GM19468 (cell line): ENCODE results near the gene CLDN6.
"Not testable (repeated sequence)": the region's sequence is repeated elsewhere in the genome, so short reads cannot be mapped to it uniquely, and the experiment has no call there.

ENCODE experiments used
- ATAC-seq: cut with Tn5 transposase; IDR thresholded peaks from one replicate; pipeline ENCODE4 v1.9.1; 2021; ENCODE audit warnings: mild to moderate bottlenecking, moderate library complexity, moderate number of reproducible peaks; ENCODE audit not compliant: unreplicated experiment; ENCODE audit errors: extremely low read depth

The CLDN6 gene

DNA sequence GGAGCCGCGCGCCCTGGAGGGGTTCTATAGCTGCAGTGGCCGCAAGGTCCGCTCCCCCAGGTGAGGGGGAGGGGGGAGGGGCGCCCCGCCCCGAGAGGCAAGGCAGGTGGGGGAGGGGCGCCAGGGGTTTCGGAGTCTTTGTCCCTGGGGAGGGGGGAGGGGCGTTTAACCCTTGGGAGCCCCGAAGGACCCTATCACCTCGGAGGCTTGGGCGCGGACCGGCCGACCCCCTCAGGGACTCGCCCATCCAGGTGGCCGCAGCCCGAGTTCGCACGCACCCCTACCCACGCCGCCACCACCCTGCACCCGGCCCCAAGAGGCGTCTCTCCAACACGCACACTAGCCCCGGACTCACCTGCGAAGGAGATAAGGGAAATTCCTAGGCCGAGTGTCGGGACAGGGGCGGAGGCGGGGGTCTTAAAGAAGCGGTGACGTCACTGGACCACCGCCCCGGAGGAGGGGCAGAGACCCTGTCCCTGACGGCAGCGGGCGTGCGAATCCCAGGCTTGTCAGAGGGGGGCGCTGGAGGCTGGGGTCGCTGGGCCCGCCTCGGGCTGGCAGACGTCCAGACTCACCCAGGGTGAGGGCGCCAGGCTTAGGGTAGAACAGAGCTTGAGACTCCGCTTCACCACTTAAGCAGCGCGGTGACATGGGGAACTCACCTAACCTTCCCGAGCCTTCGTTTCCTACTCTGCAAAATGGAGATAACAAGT, at the start of gene CLDN6:
CLDN6 (minus strand) TSS at position 390 of the 713 bp plus-strand sequence. CDS start 2,162 bp downstream, outside the sequence.
- ATAC-seq: no peak

- no peak for ATAC-seq
These were observed 48.4 kb upstream of the CLDN6 start for GRCh38 chr16:3066440-3066748.

- no peak for ATAC-seq
These were observed 47.9 kb upstream of the CLDN6 start for GRCh38 chr16:3065742-3066439.

DNA sequence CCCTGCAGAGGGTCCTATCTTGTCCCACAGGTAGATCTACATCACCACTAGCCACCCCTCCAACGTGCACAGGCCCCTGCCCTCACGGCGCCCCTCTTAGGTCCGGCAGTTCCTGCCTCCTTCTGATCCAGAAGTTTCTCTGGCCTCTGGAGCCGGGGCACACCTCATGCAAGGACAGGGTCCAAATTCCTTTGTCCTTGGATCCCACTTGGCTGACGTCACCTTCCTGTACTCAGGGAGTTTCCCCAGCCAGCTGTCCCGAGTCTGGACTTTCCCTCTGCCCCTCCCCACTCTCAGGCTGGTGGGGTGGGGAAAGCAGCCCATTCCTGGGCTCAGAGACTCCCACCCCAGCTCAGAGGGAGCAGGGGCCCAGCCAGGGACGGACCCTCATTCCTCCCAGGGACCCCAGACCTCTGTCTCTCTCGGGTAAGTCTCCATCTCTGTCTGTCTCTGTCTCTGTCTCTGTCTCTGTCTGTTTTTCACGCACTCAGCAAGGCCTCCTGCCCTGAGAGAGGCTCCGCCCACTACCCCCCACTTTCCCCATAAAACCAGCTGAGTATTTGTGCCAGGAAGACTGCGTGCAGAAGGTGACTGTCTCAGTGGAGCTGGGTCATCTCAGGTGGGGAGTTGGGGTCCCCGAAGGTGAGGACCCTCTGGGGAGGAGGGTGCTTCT, 47.2 kb upstream of the CLDN6 start, which contains the start of gene IL32:
IL32 (plus strand) TSS at position 572 of the 673 bp plus-strand sequence. CDS start 172 bp downstream, outside the sequence.
- ATAC-seq: no peak

DNA sequence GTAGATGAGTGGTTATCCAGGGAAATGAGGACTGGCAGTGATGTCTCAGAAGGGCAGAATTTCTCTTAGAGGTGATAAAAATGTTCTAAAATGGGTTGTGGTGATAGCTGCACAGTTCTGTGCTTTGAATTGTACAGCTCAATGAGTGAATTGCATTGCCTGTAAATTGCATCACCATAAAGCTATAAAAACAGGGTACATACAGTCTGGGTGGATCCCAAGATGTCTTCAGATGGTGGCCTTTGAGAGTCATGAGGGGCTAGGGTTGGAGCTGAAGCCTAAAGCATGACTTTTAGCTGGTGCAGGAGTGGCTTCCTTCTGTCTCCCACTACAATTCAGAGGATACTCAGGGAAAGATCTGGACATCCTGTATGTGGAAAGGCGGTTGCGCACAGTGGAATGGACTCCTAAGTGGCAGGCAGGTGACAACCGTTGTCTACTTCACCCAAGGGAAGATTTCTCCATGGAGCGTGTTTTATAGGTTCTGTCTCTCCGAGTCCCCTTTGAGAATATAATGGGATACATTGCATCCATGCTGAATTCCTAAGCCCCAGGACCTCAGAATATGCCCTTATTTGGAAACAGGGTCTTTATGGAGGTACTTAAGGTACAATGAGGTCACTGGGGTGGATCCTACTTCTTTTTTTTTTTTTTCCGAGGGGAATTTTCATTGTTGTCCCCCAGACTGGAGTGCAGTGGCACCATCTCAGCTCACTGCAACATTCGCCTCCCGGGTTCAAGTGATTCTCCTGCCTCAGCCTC, 45.8 kb upstream of the CLDN6 start:
- no peak for ATAC-seq

GRCh38 chr16:3062553-3062952, 44.6 kb upstream of the CLDN6 start:
- ATAC-seq: no peak

DNA sequence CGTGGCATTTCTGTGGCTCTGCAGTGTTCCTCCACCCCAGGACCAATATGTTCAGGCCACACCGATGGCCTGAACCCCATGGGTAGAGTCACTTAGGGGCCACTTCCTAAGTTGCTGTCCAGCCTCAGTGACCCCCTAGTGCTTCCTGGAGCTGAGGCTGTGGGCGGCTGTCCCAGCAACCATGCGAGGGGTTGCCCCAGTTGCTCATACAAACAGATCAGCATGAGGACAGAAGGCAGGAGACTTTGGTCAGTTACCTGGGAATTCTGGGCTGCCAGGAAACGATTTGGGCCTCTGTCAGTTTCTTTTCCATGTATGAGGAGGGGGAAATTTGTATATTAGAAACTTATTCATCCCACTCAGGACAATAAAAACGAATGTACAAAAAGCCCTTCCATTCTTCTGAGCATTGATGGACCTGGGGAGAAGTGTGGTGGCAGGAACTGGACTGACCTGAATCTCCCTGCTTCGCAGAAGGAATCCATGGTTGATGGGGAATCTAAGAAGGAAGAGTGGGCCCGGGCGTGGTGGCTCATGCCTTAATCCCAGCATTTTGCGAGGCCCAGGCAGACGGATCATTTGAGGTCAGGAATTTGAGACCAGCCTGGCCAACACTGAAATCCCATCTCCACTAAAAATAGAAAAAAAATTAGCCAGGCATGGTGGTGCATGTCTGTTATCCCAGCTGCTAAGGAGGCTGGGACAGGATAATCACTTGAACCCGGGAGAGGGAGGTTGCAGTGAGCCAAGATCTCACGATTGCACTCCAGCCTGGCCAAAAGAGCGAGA, 42.5 kb upstream of the CLDN6 start:
- ATAC-seq: no peak

DNA sequence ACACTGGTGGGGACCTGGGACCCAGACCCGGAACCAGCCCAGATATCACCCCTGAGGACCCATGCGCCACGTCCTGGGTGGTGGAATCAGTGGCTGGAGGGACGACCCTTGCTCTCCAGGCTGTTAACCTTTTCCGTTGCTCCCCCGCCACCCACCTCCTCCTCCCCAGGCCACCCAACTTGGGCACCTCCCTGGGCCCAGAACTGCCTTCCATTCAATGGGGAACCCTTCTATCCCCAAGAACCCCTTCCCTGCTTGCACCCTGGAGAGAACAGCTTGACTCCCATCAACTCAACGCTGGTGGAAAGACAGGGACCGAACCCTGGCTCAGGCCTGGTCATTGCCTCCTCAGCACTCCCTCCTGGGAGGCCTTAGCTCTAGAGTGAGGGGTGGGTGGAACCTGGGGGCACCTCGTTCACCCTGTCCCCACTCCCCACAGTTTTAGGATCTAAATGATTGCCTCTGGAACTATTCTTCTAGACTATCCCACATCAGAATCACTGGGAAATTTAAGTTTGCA, 41.8 kb upstream of the CLDN6 start:
- no peak for ATAC-seq

DNA sequence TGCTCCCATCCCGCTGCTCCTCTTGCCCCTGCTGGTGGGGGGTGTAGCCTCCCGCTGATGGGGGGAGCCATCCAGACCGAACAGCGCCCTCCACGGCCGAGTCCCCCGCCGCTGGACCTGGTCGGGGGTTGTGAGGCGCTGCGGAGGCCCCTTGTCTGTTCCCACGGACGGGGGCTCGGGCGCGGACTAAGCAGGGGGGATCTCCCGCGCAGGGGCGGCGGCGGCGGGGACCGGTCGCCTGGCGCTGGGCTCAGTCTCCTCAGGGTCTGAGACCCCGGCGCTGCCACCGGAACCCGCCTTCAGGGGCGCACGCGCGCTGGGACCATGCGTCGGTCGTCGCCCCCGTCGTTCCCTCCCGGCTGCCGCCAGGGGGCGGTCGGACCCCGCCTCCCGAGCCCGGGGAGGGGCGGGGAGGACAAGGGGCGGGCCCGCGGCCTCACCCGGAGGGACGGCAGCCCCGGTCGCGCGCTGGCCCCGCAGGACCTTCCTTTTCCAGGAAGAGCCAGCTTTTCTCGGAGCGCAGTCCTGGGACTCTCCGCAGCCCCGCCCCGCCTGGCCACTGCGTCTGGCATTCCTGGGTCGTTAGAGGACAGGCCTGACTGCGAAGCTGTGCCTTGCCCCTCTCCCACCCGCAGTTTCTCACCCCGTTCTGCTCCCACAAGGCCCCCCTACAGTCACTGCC, 41.2 kb upstream of the CLDN6 start:
- peak; percentile 72 for ATAC-seq

- no peak for ATAC-seq
These were observed 40.4 kb upstream of the CLDN6 start for GRCh38 chr16:3058139-3059030.

GRCh38 chr16:3057181-3058138, 39.5 kb upstream of the CLDN6 start:
- no peak for ATAC-seq

DNA sequence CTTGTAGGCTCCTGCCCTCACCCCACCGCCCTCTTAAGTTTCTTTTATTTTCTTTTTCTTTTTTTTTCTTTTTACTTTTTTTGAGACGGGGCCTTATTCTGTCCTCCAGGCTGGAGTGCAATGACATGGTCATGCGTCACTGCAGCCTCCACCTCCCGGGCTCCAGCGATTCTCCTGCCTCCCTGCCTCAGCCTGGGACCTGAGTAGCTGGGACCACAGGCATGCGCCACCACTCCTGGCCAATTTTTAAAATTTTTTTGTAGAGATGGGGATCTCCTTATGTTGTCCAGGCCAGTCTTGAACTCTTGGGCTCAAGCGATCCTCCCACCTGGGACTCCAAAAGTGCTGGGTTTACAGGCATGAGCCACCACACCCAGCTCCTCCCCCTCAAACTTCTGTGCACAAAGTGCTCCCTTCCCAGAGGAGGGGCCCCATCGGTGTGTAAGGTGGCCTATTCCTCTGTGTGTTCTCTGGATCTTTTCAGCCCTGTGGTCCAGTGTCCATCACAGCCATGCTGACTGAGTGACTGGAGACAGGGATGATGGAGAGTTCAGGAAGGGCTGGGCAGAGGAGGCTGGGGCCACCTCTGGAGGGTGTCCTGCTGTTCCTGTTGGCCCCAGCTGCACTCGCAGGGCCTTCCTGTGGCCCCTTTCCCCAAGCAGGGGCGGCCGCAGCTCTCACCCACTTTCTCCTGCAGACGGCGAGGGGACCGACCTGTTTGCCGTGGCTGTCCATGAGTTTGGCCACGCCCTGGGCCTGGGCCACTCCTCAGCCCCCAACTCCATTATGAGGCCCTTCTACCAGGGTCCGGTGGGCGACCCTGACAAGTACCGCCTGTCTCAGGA, 38.6 kb upstream of the CLDN6 start:
- no peak for ATAC-seq

- ATAC-seq: not testable (repeated sequence)
These were observed 37.7 kb upstream of the CLDN6 start for GRCh38 chr16:3055734-3056115.

DNA sequence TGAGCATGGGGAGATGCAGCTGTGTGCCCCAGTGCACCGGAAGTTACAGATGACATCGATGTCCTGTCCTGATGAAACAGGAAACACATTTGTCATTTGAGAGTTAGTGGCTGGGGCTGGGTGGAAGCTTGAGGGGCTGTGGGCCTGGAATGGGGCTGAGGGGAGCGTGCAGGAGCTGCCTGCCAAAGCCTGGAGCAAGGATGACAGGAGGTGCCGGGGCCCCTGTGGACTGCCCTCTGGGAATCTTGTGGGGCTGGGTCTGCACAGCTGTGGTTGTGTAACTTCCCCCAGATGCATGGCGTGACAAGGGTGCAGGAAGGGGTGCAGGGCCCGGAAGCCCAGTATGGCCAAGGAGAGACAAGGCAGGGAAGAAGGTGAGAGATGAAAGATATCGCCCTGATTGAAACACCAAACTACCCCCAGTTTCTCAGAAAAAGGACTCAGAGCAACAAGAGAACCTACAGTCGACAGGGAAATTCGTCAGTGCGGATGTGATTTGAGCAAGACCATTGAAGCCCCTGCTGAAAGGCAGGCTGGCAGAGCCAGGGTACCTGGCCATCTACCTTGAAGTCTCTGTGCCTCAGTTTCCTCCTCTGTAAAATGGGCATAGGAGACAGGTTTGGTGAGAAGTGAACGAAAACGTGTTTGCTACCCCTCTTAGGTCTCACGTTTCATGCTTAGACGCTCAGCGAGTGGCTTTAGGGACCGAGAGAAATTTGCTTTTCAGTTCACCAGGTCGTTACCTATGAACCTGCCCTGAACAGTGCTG, 37.2 kb upstream of the CLDN6 start:
- ATAC-seq: no peak

DNA sequence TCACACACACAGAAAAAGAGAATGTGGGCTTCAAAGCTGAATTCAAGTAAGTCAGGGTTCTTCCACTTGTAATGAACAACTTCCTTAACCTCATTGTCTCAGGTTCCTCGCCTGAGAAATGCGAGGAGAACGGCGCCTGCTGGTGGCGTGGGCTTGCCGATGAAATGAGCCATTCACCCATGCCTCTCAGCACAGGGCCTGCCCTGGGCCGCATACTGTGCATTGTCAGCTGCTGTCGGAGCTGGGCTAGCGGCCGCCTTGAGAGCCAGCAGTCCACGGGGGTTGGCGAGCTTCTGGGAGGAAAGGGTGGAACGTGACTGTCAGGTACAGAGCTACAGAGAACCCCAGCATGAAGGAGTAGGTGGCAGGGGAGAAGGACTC, 35.3 kb upstream of the CLDN6 start:
- ATAC-seq: not testable (repeated sequence)
